ENCODE results near the gene CD52.

CD52 gene

GRCh38 chr1:26352338-26352679 lies 34.6 kb downstream of the CD52 start:
- FAIRE-seq (no peak), DNase-seq (ENCODE audit: insufficient read length, low spot score) (no peak)

DNA sequence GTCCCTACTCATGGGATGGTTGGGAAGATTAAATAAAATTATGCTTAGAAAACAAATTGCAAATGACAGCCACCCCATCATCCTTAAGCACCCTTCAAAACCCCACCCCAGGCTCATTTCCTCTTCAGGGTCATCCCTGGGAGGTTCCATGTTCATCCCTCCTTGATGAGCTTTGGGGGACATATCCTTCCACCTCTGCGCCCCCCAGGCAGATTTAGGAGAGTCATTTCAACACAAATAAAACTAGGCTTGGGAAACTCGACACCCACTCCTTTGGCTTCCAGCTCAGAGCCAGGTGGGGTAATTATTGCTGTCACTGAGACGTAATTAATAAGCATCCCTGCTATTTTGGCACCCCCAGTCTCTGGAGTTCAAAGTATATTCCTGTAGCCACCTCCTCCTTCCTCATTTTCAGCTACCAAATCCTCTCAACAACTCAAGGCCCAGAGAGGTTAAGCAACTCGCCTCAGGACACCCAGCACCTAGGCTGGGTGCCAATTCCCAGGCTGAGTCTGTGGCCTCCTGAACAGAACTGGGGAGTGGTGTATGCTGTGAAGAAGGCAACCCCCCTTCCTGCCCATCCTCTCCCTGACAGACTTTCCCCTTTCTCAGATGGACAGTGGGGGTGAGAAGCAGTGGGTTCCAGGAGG lies 35.6 kb downstream of the CD52 start:
- DNase-seq (ENCODE audit: insufficient read length, low spot score) (no peak), FAIRE-seq (no peak)

GRCh38 chr1:26353976-26354820 lies 36.4 kb downstream of the CD52 start, which contains the start of gene CRYBG2:
CRYBG2 (minus strand) TSS chr1:26354130; CDS start chr1:26346657, 7,473 bp downstream.
- DNase-seq (ENCODE audit: insufficient read length, low spot score): no peak
- FAIRE-seq: no peak

DNA sequence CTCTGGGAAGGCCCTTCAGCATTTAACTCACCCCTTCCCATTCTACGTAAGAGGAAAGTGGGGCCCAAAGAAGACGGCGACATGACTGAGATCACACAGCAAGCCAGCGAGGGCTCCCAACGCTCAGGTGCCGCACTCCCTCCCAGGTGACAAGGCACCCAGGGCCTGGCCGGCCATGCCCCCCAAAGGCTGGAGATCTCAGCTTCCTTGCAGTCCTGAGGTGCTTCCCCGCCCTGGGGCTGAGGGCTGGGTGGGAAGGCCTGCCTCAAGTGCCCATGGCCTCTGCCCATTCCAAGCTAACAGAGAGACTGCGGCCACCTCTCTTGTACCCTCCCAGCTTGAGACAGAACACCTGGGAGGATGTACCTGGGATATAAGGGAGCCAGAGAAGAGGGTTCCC lies 37.2 kb downstream of the CD52 start:
- DNase-seq (ENCODE audit: insufficient read length, low spot score) (no peak), FAIRE-seq (no peak)

DNA sequence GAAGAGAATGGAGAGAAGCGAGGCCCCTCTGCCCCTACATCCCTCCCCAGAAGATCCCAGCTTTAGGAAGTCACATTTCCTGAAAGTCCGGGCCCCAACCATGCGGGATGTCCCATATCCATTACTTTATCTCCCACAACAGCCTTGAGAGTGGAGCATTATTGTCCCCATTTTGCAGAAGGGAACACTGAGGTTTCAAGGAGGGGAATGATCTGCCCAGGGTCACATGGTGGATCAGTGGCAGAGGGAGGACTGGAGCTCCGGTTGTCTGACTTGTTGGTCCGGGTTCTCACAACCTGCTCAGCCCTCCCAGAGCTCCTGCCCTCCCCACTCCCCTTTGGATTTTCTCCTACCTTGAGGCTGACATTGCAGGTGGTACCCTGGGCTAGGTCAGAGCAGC lies 38.3 kb downstream of the CD52 start:
- DNase-seq (ENCODE audit: insufficient read length, low spot score) (no peak), FAIRE-seq (no peak)

DNA sequence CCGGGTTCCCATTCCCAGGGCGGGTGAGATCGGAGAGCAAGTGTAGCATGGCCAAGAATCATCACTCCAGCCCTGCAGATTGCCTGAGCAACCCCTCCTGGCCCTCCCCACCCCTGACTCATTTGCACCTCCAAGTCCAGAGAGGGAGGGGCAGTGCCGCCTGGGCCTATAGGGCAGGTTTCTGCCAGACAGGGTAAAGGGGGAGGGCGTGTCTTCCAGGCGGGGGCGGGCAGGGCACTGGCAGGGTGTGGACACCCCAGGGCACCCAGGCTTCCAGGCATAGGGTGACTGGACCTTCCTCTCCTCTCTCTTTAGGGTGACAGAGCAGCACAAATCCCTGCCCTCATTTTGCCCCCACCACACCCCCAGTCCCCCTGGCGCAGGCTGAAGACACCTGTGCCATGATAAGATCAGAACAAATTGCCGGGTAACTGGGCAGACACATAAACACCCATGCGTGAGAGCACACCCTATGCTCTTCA lies 39.4 kb downstream of the CD52 start:
- FAIRE-seq (no peak), DNase-seq (ENCODE audit: insufficient read length, low spot score) (no peak)

DNA sequence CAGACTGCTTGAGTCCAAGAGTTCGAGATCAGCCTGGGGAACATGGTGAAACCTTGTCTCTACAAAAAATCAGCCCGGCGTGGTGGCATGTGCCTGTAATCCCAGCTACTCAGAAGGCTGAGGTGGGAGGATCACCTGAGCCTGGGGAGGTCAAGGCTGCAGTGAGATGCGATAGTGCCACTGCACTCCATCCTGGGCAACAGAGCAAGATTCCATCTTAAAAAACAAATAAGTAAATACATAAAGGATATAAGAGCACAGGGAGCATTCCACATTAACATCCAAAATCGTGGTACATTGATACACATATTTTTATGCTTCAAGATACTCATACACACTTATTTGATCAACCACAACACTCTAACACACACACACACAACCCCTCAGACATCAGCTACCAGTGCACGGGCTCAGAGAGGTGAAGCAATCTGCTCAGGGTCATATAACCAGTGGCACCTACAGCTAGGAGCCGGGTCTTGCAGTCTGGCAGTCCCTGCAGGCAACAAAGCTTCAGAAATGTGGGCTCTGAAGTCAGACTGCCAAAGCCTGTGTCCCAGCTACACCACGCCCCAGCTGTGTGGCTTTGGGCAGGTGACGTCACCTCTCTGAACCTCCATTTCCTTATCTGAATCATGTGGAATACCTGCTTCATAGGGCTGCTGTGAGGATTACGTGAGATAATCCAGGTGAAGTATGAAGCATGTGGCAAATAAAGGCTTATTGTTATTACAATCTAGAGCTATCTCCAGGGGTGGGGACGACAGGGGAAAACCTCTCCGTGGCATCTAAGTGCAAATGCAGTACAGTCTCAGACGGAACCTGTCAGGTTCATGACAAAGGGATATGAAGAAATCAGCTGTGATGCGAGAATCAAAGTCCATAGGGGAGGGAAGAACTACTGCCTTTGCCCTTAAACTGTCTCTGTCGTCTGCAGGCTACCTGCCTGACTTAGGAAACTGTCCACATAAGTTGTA lies 40.9 kb downstream of the CD52 start:
- DNase-seq (ENCODE audit: insufficient read length, low spot score): no peak
- no peak for FAIRE-seq

DNA sequence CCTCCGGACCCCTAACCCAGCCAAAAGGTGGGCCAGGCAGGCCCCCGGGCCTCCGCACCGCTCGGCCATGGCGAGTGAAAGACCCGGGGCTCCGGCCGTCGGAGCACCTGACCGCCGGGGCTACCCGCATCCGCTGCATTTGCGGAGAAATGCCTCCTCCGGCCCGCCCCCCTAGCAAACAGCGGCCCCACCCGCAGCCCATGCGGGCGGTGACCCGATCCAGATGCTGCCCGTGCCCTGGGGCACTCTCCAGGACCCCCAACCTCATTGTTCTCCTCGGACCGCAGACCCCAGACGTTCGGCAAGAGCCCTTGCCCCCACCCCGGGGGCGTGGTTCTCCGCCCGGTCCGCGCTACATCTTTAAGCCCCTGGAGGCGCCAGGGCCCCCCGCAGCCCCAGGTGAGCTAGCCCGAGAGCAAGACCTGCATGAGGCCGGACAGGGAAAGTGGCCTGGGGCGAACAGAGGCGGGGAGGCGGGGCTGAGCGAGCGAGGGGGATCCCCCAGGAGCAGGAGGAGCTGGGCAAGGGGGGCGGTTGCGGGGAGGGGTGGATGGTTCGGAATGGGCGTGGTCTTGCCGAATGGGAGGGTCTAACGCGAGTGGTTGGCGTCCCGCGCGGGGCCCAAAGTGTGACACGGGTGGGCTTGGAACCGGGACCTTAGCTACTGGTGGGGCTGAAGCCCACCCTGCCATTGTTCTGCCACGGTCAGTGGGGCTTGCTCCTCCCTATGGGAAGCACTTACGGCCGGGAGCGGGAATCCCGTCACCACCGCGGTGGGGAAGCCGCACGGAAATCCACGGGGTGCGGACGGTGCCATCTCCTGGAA lies 42.4 kb downstream of the CD52 start:
- FAIRE-seq: no peak
- no peak for DNase-seq (ENCODE audit: insufficient read length, low spot score)

- DNase-seq (ENCODE audit: insufficient read length, low spot score) (no peak), FAIRE-seq (no peak)
Observed at GRCh38 chr1:26360807-26361604, 43.2 kb downstream of the CD52 start.

DNA sequence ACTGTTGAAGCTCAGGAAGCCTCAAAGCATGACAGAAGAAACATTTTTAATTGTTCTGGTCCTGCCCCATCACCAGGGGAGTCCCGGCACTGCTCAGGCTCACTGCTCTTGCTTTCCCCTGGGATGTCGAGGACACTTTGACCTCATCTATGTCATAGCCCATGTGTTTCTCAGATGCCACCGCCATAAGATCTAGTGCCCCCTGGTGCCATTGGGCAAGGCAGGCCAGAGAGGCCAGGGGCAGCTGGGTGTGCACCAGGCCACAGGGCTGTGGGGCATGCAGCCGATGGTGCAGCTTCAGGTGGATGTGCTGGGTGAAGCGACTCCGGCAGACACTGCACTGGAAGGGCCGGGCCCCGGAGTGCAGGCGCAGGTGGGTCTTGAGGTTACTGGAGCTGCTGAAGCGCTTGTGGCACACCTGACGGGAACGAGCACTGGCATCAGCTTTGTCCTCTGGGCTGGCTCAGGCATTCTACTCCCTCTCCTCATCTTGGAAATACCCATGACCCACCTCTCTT lies 43.9 kb downstream of the CD52 start:
- no peak for DNase-seq (ENCODE audit: insufficient read length, low spot score)

GRCh38 chr1:26362331-26362730 lies 44.6 kb downstream of the CD52 start:
- no peak for DNase-seq (ENCODE audit: insufficient read length, low spot score)
- FAIRE-seq: no peak

More for the DNA sequence above, 43.9 kb downstream of the CD52 start:
- FAIRE-seq: no peak

- FAIRE-seq (peak; percentile 96), DNase-seq (ENCODE audit: insufficient read length, low spot score) (peak; percentile 86)
Observed at GRCh38 chr1:26363549-26364448, 46.0 kb downstream of the CD52 start.

DNA sequence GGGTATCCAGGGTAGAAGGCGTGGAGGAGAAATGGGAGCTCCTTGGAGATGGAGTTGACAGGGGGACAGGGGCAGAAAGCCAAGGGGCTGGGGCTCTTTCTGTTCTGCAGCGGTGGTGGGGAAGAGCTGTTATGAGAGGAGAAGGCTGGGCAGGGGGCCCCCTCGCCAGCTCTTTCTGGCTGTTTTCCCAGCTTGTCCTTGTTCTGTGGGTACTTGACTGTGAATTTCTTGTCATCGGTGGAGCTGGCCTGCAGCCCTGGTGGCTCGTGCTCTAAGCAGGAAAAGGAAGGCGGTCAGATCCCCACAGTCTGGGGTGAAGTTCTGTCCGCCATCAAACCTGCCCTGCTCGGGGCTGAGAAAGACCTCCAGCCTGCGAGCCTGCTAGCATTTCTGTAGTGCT lies 47.2 kb downstream of the CD52 start:
- FAIRE-seq (no peak), DNase-seq (ENCODE audit: insufficient read length, low spot score) (no peak)

- no peak for FAIRE-seq
- DNase-seq (ENCODE audit: insufficient read length, low spot score): no peak
Observed at GRCh38 chr1:26367441-26367840, 49.7 kb downstream of the CD52 start.

GRCh38 chr1:26368006-26368405 lies 50.2 kb downstream of the CD52 start:
- DNase-seq (ENCODE audit: insufficient read length, low spot score): no peak
- no peak for FAIRE-seq

GRCh38 chr1:26368486-26368885 lies 50.7 kb downstream of the CD52 start:
- DNase-seq (ENCODE audit: insufficient read length, low spot score): no peak
- FAIRE-seq: no peak

Measured in GM19239 (cell line).